GM12872 (cell line): Measurements from ENCODE around the gene PUDP.

Experiments used
- CTCF ChIP-seq: IDR thresholded peaks from 3 replicates; pipeline ENCODE4 v1.5.1; 2011; ENCODE audit warnings: low read depth, mild to moderate bottlenecking, low read length, moderate library complexity; ENCODE audit not compliant: insufficient read depth

Gene PUDP

GRCh38 chrX:7088968-7089615, 58.9 kb downstream of the PUDP start:
- TF ChIP-seq CTCF = peak; percentile 55

- no peak for TF ChIP-seq CTCF
Observed at GRCh38 chrX:7086384-7086783, 61.6 kb downstream of the PUDP start.

GRCh38 chrX:7085879-7086278, 62.1 kb downstream of the PUDP start:
- no peak for TF ChIP-seq CTCF

- peak; percentile 45; the same call in 1 of the 3 replicates for TF ChIP-seq CTCF
Observed at GRCh38 chrX:7084841-7085240, 63.1 kb downstream of the PUDP start.

GRCh38 chrX:7083468-7084396, 64.2 kb downstream of the PUDP start:
- no peak for TF ChIP-seq CTCF

- TF ChIP-seq CTCF = no peak
Observed at GRCh38 chrX:7083021-7083420, 64.9 kb downstream of the PUDP start.

- TF ChIP-seq CTCF = no peak
Observed at GRCh38 chrX:7082556-7082955, 65.4 kb downstream of the PUDP start.
